Lung (tissue), 12 donors: ENCODE measurements around the gene KCNC4. TPM values are rescaled to one million over a fixed set of nuclear protein-coding genes. Genes with fewer than 3 reads are reported as not detected.

ENCODE experiments used
- ATAC-seq: fragments of 200-7000 bp; cut with Tn5 transposase; one replicate; pipeline ENCODE4 v1.9.1; 2020; ENCODE audit warnings: moderate number of reproducible peaks; ENCODE audit not compliant: insufficient read depth, low FRiP score
- DNase-seq, 3 donors: peaks; one replicate each; pipeline ENCODE4 v3.0.0-alpha.2; 2013 to 2017
- H3K27ac ChIP-seq, 2 donors: one replicate each; pipeline ENCODE4 v1.5.1; 2013; ENCODE audit warnings: mild to moderate bottlenecking in 2 of 2, moderate library complexity in 2 of 2, control low read depth in 1 of 2, inconsistent platforms in 1 of 2, low read depth in 1 of 2, low read length in 1 of 2
- H3K27me3 ChIP-seq, 3 donors: one replicate each; pipeline ENCODE4 v1.5.1; 2013; ENCODE audit warnings: low read length in 2 of 3; ENCODE audit not compliant: control insufficient read depth in 3 of 3, insufficient read depth in 3 of 3
- H3K36me3 ChIP-seq, 4 donors: one replicate each; pipeline ENCODE4 v1.5.1; 2013; ENCODE audit warnings: low read length in 4 of 4, mild to moderate bottlenecking in 1 of 4, moderate library complexity in 1 of 4; ENCODE audit not compliant: control insufficient read depth in 4 of 4, insufficient read depth in 4 of 4
- H3K4me1 ChIP-seq, 5 donors: one replicate each; pipeline ENCODE4 v1.5.1; 2013; ENCODE audit warnings: low read length in 5 of 5, mild to moderate bottlenecking in 2 of 5, moderate library complexity in 1 of 5; ENCODE audit not compliant: control insufficient read depth in 5 of 5, insufficient read depth in 5 of 5
- H3K4me3 ChIP-seq: one replicate; pipeline ENCODE4 v1.5.1; 2013; ENCODE audit warnings: mild to moderate bottlenecking, control low read depth, moderate library complexity
- H3K9ac ChIP-seq, 2 donors: one replicate each; pipeline ENCODE4 v1.5.1; 2013; ENCODE audit warnings: low read length in 2 of 2, control low read depth in 1 of 2; ENCODE audit not compliant: insufficient read depth in 1 of 2
- H3K9me3 ChIP-seq, 4 donors: one replicate each; pipeline ENCODE4 v1.5.1; 2013; ENCODE audit warnings: low read length in 3 of 4, mild to moderate bottlenecking in 1 of 4, moderate library complexity in 1 of 4; ENCODE audit not compliant: control insufficient read depth in 4 of 4, insufficient read depth in 3 of 4
- CTCF ChIP-seq: IDR thresholded peaks from 2 replicates; pipeline ENCODE4 v1.5.1; 2012; ENCODE audit warnings: mild to moderate bottlenecking; ENCODE audit errors: control extremely low read depth, extremely low read depth
- WGBS, 2 donors: extraction: QIAGEN DNeasy Blood & Tissue Kit; methylation state at CpG; one replicate each; pipeline ENCODE4 v1.1.7; 2013; 5-methylcytosine and 5-hydroxymethylcytosine counted together
- polyA plus RNA-seq, 2 donors: library from polyadenylated mRNA; stranded (reverse); fragments of 200-250 nt; gene quantifications; one replicate each; pipeline ENCODE4 v1.2.1, GENCODE V29; 2013
- total RNA-seq, 2 donors: library from RNA; depleted of rRNA in 1 of 2; stranded (reverse); fragments of >200 nt in 1 of 2; gene quantifications; one replicate each; pipeline ENCODE4 v1.2.1, GENCODE V29; 2014 to 2021
- donor health status: control.
- donor health status: control.
- donor health status: Bipolar disorder and iron deficiency.
- donor health status: healthy.
- donor health status: DM: yes; HTN: yes; CAD: no.

Gene KCNC4
- total and polyA plus RNA-seq, 4 donors: 3.1 to 9.2 (median 3.5) TPM

- Histone ChIP-seq H3K4me3 (peak overlapping the region; percentile 70), H3K4me1 (peaks cover 0 to 12% (median 4%) of the 10 kb centered on the region in 5 donors), H3K27ac (peak overlapping the region in 1 of 2 donors; percentile 23), H3K27me3 (peaks cover 0 to 46% (median 29%) of the 10 kb centered on the region in 3 donors), H3K9me3 (no peaks in the 10 kb centered on the region), H3K9ac (no peak overlapping the region), H3K36me3 (peaks cover 0 to under 1% (median 0%) of the 10 kb centered on the region in 4 donors)
- DNase-seq: peak; percentile 23 to 53 (median 36)
- no peak for ATAC-seq
- 41% methylated on average over 19 to 20 of the region's 20 CpGs for WGBS, 2 donors
- no peak for TF ChIP-seq CTCF
Observed at GRCh38 chr1:110212169-110213142, 2.3 kb downstream of the KCNC4 start.

- no peak for ATAC-seq
- DNase-seq: no peak
- WGBS, 2 donors: 76 to 97% methylated on average over 2 of the region's 2 CpGs
- no peak overlapping the region for H3K9ac ChIP-seq
- H3K36me3 ChIP-seq: peaks cover 0 to 2% (median 0%) of the 10 kb centered on the region in 4 donors
- H3K4me3 ChIP-seq: no peak overlapping the region
- no peak overlapping the region for H3K27ac ChIP-seq
- peaks cover 0 to 47% (median 26%) of the 10 kb centered on the region in 3 donors for H3K27me3 ChIP-seq
- peaks cover 0 to 12% (median 4%) of the 10 kb centered on the region in 5 donors for H3K4me1 ChIP-seq
- no peaks in the 10 kb centered on the region for H3K9me3 ChIP-seq
- no peak for TF ChIP-seq CTCF
Observed at GRCh38 chr1:110213143-110213540, 3.0 kb downstream of the KCNC4 start.

- ATAC-seq (no peak), DNase-seq (no peak)
- WGBS, 2 donors: 75 to 85% methylated on average over 16 of the region's 16 CpGs
- Histone ChIP-seq H3K27me3 (peaks cover 0 to 34% (median 22%) of the 10 kb centered on the region in 3 donors), H3K9me3 (no peaks in the 10 kb centered on the region), H3K27ac (peak overlapping the region in 1 of 2 donors; percentile 28), H3K4me1 (peaks cover 0 to 7% (median under 1%) of the 10 kb centered on the region in 5 donors), H3K36me3 (peaks cover 0 to 2% (median 0%) of the 10 kb centered on the region in 4 donors), H3K9ac (no peak overlapping the region), H3K4me3 (no peak overlapping the region)
- no peak for TF ChIP-seq CTCF
Observed at GRCh38 chr1:110214454-110215404, 4.6 kb downstream of the KCNC4 start.
